ENCODE results near the gene MMP7. TPM values are rescaled to one million over a fixed set of nuclear protein-coding genes. Genes with fewer than 3 reads are reported as not detected.
A peak's percentile ranks its signal among the peaks of the same experiment; 100 is the strongest.

The MMP7 gene
- total RNA-seq, 1 donor from 2014 or later, result not detected

GRCh38 chr11:102552020-102552419 is 21.5 kb upstream of the MMP7 start:
- H3K27me3 Mint-ChIP-seq (ENCODE audit: low read depth), result no peaks in the 10 kb centered on the region
- H3K9me3 Mint-ChIP-seq, result no peaks in the 10 kb centered on the region
- H3K27ac Mint-ChIP-seq, result peak overlapping the region; percentile 2
- DNase-seq (ENCODE audit: low spot score in 2 of 2, unreplicated experiment in 2 of 2), result no peak
- TF ChIP-seq CTCF (IDR thresholded peaks at IDR 0.05; ENCODE audit: unreplicated experiment), result no peak
- peaks cover 16% of the 10 kb centered on the region for H3K4me1 Mint-ChIP-seq
- H3K36me3 Mint-ChIP-seq, result no peaks in the 10 kb centered on the region
- H3K4me3 Mint-ChIP-seq, result no peak overlapping the region

- H3K9me3 Mint-ChIP-seq, result no peaks in the 10 kb centered on the region
- no peak overlapping the region for H3K4me3 Mint-ChIP-seq
- no peaks in the 10 kb centered on the region for H3K27me3 Mint-ChIP-seq (ENCODE audit: low read depth)
- H3K4me1 Mint-ChIP-seq, result peaks cover 16% of the 10 kb centered on the region
- no peaks in the 10 kb centered on the region for H3K36me3 Mint-ChIP-seq
- TF ChIP-seq CTCF (IDR thresholded peaks at IDR 0.05; ENCODE audit: unreplicated experiment), result no peak
- no peak overlapping the region for H3K27ac Mint-ChIP-seq
- DNase-seq (ENCODE audit: low spot score in 2 of 2, unreplicated experiment in 2 of 2), result no peak
Measured at GRCh38 chr11:102551169-102551781, 20.7 kb upstream of the MMP7 start.

GRCh38 chr11:102546923-102547471 is 16.4 kb upstream of the MMP7 start:
- no peak for TF ChIP-seq CTCF (IDR thresholded peaks at IDR 0.05; ENCODE audit: unreplicated experiment)
- Mint-ChIP-seq H3K9me3 (no peaks in the 10 kb centered on the region), H3K27me3 (ENCODE audit: low read depth) (no peaks in the 10 kb centered on the region), H3K27ac (no peak overlapping the region), H3K36me3 (no peaks in the 10 kb centered on the region), H3K4me1 (peaks cover 9% of the 10 kb centered on the region), H3K4me3 (no peak overlapping the region)
- DNase-seq (ENCODE audit: low spot score in 2 of 2, unreplicated experiment in 2 of 2), result no peak

GRCh38 chr11:102546427-102546826 is 15.9 kb upstream of the MMP7 start:
- no peak for TF ChIP-seq CTCF (IDR thresholded peaks at IDR 0.05; ENCODE audit: unreplicated experiment)
- no peaks in the 10 kb centered on the region for H3K9me3 Mint-ChIP-seq
- H3K27me3 Mint-ChIP-seq (ENCODE audit: low read depth), result no peaks in the 10 kb centered on the region
- no peak overlapping the region for H3K4me3 Mint-ChIP-seq
- peaks cover 4% of the 10 kb centered on the region for H3K4me1 Mint-ChIP-seq
- DNase-seq (ENCODE audit: low spot score in 2 of 2, unreplicated experiment in 2 of 2), result no peak
- H3K27ac Mint-ChIP-seq, result no peak overlapping the region
- no peaks in the 10 kb centered on the region for H3K36me3 Mint-ChIP-seq

GRCh38 chr11:102545701-102546100 is 15.2 kb upstream of the MMP7 start:
- no peak for TF ChIP-seq CTCF (IDR thresholded peaks at IDR 0.05; ENCODE audit: unreplicated experiment)
- DNase-seq (ENCODE audit: low spot score in 2 of 2, unreplicated experiment in 2 of 2), result no peak
- Mint-ChIP-seq H3K4me1 (peaks cover 4% of the 10 kb centered on the region), H3K27ac (no peak overlapping the region), H3K4me3 (no peak overlapping the region), H3K27me3 (ENCODE audit: low read depth) (no peaks in the 10 kb centered on the region), H3K9me3 (no peaks in the 10 kb centered on the region), H3K36me3 (no peaks in the 10 kb centered on the region)

Data from mesothelial cell of epicardium (in vitro differentiated cells).